22Rv1 (cell line): ENCODE measurements around the gene AJUBA.

Source experiments
- CTCF ChIP-seq: fragments of 450-650 bp; IDR thresholded peaks from 2 replicates; pipeline ENCODE4 v1.5.1; 2017; ENCODE audit warnings: mild to moderate bottlenecking
- ZFX ChIP-seq: fragments of 450-650 bp; IDR thresholded peaks from 2 replicates; pipeline ENCODE4 v1.6.1; 2017; ENCODE audit warnings: antibody characterized with exemption, borderline replicate concordance

GRCh38 chr14:22932146-22932545 lies 50.2 kb downstream of the AJUBA start:
- TF ChIP-seq CTCF: no peak
- no peak for TF ChIP-seq ZFX
